ENCODE results near the gene NRIP2.
A peak's percentile ranks its signal among the peaks of the same experiment; 100 is the strongest.

The NRIP2 gene

DNA sequence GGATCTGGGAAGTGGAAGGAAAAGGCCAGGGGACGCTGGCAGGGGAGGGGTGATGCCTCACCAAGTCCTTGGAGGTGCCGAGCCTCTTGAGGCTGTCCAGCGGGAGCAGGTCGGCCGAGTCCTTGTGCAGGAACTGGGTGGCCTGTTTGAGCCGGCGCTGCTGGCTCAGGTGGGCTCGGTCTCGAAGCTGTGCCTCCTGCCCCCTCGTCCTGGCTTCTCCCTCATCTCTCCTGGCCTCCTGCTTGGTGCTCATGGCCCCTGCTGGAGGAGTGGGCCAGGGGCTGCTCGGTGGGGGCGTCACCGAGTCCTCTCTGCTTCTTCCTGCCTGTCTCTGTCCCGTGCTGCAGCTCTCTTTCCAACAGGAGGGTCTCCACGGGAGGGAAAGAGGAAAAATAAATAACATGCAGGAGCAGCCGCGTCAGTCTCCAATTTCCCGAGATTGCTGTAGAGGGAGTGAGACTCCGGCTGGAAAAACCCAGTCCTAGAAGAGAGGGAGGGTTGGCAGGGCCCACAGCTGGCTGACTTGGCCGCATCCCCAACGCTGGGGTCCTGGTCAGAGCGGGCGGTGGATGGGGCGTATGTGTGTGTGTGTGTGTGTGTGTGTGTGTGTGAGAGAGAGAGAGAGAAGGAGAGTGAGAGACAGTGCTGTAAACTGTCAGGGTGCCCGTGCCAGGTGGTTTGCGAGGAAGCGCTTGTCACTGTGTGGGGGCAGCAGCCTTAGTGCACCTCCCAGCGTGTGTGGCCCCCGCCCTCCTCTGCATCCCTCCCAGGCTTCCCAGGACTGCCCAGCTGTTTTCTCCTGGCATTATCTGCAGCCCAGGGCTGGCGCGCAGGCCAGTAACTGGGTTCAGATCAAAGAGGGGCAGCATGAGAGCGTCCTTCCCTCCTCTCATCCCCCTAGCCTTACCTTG lies at the start of gene NRIP2:
NRIP2 (minus strand) TSS at position 455 of the 911 bp plus-strand sequence; CDS start at position 403, 52 bp downstream.
- peak; percentile 35 for DNase-seq (ENCODE audit: extremely low spot score)
- CTCF ChIA-PET, result interaction anchor here (0.6 to 1.1 kb wide), 3 partner anchors 11 to 157 kb away, joined by 3 to 4 read pairs (median 4); no protein-coding TSS in a partner anchor
- TF ChIP-seq ZNF384 (IDR thresholded peaks at IDR 0.05) (no peak), SUZ12 (IDR thresholded peaks at IDR 0.05) (no peak), FOXM1 (IDR thresholded peaks at IDR 0.05; ENCODE audit: borderline replicate concordance) (no peak), FOXA1 (IDR thresholded peaks at IDR 0.05) (no peak), FOXK2 (IDR thresholded peaks at IDR 0.05) (no peak)
- POLR2A ChIA-PET, result interaction anchor here (0.7 to 2.1 kb wide), 2 partner anchors 22 to 39 kb away, joined by 3 to 6 read pairs; no protein-coding TSS in a partner anchor

- ChIA-PET POLR2A (interaction anchor here (1.0 to 1.7 kb wide), 3 partner anchors 11 to 85 kb away, joined by 3 to 7 read pairs (median 5); partner anchors contain the start of genes FKBP4 and TULP3), CTCF (no interaction called here)
- TF ChIP-seq SUZ12 (IDR thresholded peaks at IDR 0.05) (no peak), ZNF384 (IDR thresholded peaks at IDR 0.05) (no peak), FOXK2 (IDR thresholded peaks at IDR 0.05) (no peak), ARNT (IDR thresholded peaks at IDR 0.05) (no peak), SP1 (IDR thresholded peaks at IDR 0.05) (no peak), PKNOX1 (IDR thresholded peaks at IDR 0.05) (no peak), ELF4 (IDR thresholded peaks at IDR 0.05) (no peak), NFRKB (IDR thresholded peaks at IDR 0.05) (no peak), FOXA1 (IDR thresholded peaks at IDR 0.05) (no peak), TARDBP (IDR thresholded peaks at IDR 0.05) (no peak), FOXM1 (IDR thresholded peaks at IDR 0.05; ENCODE audit: borderline replicate concordance) (no peak), LEF1 (IDR thresholded peaks at IDR 0.05; ENCODE audit: borderline replicate concordance) (no peak), CTBP1 (IDR thresholded peaks at IDR 0.05; ENCODE audit: borderline replicate concordance) (no peak), HDGF (IDR thresholded peaks at IDR 0.05; ENCODE audit: borderline replicate concordance) (no peak), BHLHE40 (IDR thresholded peaks at IDR 0.05; ENCODE audit: borderline replicate concordance) (no peak), L3MBTL2 (conservative IDR thresholded peaks at IDR 0.05) (no peak)
- DNase-seq (ENCODE audit: extremely low spot score), result no peak
Measured at GRCh38 chr12:2879853-2880252, 45.0 kb upstream of the NRIP2 start.

DNA sequence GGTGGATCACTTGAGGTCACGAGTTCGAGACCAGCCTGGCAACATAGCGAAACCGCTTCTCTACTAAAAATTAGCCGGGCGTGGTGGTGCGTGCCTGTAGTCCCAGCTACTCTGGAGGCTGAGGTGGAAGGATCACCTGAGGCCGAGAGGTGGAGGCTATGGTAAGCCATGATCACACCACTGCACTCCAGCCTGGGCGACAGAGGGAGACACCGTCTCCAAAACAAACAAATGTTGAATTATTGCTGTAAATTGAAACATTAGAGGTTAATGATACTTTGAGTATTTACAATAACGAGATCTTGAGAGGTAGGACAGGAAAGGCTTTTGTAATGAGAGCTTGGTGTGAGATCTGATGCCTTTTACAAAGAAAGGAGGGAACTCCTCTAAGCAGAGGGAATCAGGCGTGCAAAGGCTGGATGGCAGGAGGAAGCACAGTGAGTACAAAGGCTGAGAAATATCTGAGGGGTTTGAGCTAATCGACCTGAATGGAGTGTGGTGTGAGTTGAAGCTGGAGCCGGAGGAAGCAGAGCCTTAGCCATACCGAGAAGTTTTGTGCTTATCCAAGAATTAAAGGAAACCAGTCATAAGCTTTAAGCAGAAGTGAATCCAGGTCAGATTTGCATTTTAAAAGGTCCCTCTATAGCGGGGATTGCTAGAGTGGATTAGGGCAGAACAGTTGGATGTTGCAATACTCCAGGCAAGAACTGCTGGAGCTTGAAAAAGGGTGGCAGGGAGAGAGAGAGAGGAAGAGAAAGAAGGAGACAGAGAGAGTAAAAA lies 43.3 kb upstream of the NRIP2 start:
- ChIA-PET CTCF (interaction anchor here (0.6 to 1.4 kb wide), 2 partner anchors 7 to 82 kb away, joined by 3 to 8 read pairs; no protein-coding TSS in a partner anchor), POLR2A (interaction anchor here (0.8 to 2.7 kb wide), 2 partner anchors 9 to 13 kb away, joined by 3 to 23 read pairs; partner anchors contain the start of gene TULP3)
- TF ChIP-seq BHLHE40 (IDR thresholded peaks at IDR 0.05; ENCODE audit: borderline replicate concordance) (no peak), ELF4 (IDR thresholded peaks at IDR 0.05) (no peak), ZNF384 (IDR thresholded peaks at IDR 0.05) (no peak), L3MBTL2 (conservative IDR thresholded peaks at IDR 0.05) (no peak), SUZ12 (IDR thresholded peaks at IDR 0.05) (no peak), PKNOX1 (IDR thresholded peaks at IDR 0.05) (peak; percentile 64), FOXA1 (IDR thresholded peaks at IDR 0.05) (no peak), HDGF (IDR thresholded peaks at IDR 0.05; ENCODE audit: borderline replicate concordance) (no peak)
- DNase-seq (ENCODE audit: extremely low spot score), result no peak

DNA sequence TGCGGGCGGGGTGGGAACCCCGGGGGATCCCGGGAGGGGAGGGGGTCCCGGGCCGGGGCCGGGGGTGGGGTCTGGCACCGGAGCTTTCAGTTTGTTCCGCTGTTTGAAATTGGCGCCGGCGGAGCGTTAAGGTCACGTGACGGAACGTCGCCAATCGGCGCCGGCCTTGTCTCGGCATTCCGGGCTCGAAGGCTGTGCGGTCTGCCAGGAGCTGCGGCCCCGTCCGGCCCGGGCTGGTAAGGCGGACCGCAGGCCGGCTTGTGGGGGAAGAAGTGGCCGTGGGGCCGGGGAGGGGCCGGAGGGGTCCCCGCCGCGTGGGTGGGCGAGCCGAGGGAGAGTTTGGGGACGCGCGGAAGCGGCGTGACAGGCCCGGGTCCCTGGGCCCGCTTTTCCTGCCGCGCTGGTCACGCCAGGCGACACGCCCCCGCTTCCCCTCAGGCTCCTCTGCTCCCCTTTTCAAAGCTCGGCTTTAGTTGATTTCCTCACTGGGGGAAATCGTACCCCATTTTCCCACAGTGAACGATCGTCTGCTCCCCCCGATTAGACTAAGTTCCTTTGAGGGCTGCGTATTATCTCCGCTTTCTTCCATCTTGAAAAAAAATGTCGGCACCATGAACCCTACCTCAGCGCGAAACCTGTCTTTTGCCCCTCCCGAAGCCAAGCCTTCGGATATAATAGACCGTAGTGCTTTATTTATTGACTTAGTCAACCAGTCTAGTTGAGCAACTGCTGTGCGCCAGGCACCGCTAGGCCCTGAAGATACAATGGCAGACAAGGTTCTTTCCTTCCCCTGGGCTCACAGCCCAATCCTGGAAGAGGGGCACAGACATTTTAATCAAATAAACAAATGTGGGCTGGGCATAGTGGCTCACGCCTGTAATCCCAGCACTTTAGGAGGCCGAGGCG lies 42.5 kb upstream of the NRIP2 start, which contains the start of the genes FOXM1 and RHNO1:
FOXM1 (minus strand) TSS at position 128 of the 906 bp plus-strand sequence. CDS start 2,696 bp downstream, outside the sequence.
RHNO1 (plus strand) TSS at position 177 of the 906 bp plus-strand sequence. CDS start 8,144 bp downstream, outside the sequence.
- POLR2A ChIA-PET, result interaction anchor here (0.7 to 2.7 kb wide), 10 partner anchors 8 to 81 kb away, joined by 3 to 23 read pairs (median 5); partner anchors contain the start of gene TULP3
- CTCF ChIA-PET, result interaction anchor here (1.4 kb wide), 1 partner anchor 8 kb away, joined by 8 read pairs; no protein-coding TSS in a partner anchor
- DNase-seq (ENCODE audit: extremely low spot score), result peak; percentile 88

More for the DNA sequence above, 42.5 kb upstream of the NRIP2 start, which contains the start of the genes FOXM1 and RHNO1:
- TF ChIP-seq L3MBTL2 (conservative IDR thresholded peaks at IDR 0.05) (peak; percentile 57; the same call in 1 of the 2 replicates), PKNOX1 (IDR thresholded peaks at IDR 0.05) (no peak)
